Subcutaneous adipose tissue (tissue), 4 donors: ENCODE measurements around the gene BBIP1. TPM values are rescaled to one million over a fixed set of nuclear protein-coding genes. Genes with fewer than 3 reads are reported as not detected.

Source experiments
- CTCF ChIP-seq: fragments of 450-650 bp; IDR thresholded peaks from one replicate; pipeline ENCODE4 v1.5.1; 2016; ENCODE audit warnings: low read depth, mild to moderate bottlenecking, control low read depth, antibody characterized with exemption, moderate library complexity
- total RNA-seq, 4 donors: library from RNA; depleted of rRNA; stranded (reverse); fragments of >200 nt; gene quantifications; one replicate each; pipeline ENCODE4 v1.1.0, GENCODE V29; 2016

Gene BBIP1
- total RNA-seq, 4 donors from 2014 or later, result 17.3 to 37.3 (median 24.8) TPM

DNA sequence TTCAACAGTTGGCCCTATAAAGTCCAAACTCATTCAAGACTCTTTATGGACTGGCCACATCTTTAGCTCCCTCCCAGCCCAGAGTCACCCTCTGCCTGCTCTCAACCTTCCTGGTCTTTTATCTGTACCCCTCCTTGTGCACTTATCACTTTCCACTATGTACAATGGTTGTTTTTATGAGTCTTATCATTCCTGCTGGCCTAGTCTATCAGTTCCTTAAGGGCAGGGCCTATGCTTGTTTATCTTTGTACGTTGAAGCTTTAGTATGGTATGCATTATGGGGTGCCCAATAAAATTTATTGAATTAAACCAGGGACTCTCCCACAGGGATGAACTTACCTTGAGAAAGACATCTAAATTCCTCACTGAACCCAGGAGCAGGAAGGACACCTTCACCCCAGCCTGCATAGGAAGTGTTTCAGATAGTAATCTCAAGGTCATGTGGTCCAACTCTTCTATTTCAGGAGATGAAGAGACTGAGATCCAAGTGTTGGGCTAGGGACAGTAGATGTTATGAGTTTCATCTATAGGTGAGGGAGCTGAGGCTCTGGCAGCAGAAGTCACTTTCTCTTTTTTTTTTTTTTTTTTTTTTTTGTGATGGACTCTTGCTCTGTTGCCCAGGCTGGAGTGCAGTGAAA lies 60.6 kb downstream of the BBIP1 start:
- no peak for TF ChIP-seq CTCF

GRCh38 chr10:110857265-110858171 lies 61.5 kb downstream of the BBIP1 start:
- no peak for TF ChIP-seq CTCF

DNA sequence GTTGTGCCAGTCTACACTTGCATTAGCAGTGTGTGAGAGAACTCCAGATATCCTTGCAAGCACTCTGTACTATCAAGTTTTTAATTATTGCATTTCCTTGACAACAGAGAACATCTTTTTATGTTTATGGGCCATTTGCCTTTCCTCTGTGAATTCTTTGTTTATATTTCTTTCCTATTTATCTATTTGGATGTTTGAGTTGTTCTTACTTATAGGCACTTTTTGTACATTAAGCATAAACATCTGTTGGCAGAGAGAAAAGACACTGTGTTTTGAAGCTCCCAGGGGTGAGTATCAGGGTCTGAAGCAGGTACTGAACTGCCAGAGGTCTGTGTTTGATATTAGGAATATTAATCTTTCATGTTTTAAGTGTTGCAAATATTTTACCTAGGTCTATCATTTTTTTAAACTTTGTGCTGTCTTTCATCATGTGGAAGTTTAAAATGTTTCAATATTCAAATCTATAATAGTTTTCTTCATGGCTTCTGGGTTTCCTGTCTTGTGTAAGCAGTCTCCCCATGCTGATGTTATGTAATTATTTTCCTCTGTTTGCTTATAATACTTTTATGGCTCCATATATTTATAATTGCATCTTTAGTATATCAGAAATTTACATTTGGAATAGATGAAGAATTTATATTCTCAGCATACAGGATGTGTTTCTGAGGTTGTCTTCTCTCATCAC lies 64.9 kb downstream of the BBIP1 start:
- TF ChIP-seq CTCF, result no peak

DNA sequence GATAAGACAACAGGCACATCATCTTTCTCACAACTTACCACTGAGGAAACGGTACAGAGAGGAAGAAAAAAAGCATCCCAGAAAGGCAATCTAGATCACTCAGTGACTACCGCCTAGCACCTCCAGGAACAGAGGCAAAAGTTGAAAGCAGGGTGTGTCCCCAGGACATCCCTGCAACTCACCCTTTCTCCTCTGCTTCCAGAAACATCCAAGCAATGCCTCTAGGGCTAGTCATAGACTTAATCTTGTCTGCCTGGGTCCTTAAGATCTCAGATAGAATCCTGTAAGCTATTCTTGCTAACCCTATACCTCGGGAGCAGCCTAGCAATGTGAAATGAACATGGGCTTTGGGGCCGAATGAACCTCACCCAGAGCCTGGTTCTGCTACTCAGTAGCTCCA lies 66.0 kb downstream of the BBIP1 start:
- TF ChIP-seq CTCF, result no peak

GRCh38 chr10:110852255-110852896 lies 66.6 kb downstream of the BBIP1 start:
- TF ChIP-seq CTCF, result no peak

DNA sequence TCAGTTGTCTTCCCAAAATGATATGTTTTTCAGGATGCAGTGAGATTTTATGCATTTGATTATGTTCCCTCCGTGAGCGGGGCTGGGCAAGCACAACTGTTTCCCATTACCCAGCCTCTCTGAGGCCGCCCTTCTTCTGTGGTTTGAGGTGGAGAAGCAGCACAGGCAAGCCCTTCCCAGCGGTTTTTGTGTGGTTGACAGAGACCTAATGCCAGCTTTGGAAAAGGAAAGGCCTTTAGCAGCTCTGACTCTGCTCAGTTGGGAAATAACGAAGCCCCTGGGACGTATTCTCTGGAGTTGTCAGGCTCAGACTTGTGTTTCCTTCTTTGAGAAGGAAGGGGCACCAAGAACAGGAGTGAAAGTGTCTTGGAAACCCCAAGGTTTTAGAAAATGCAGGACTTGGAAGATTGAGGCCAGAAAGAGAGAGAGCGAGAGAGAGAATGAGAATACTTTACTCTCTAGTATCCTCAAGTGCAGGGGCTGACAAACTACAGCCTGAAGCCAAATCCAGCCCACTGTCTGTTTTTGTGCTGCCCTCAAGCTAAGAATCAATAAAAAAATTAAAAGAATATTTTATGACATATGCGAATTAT lies 67.9 kb downstream of the BBIP1 start:
- TF ChIP-seq CTCF, result no peak
